ENCODE measurements around the gene MRS2. TPM values are rescaled to one million over a fixed set of nuclear protein-coding genes. Genes with fewer than 3 reads are reported as not detected.
A peak's percentile ranks its signal among the peaks of the same experiment; 100 is the strongest.

MRS2 gene
- total RNA-seq (10 to 100 TPM; 13.7 to 20.6 (median 16.4) TPM), polyA plus RNA-seq (10 to 100 TPM in 1 of 2 donors, 1 to 10 TPM in 1; 10.0 to 18.3 TPM)
- long read RNA-seq, donor 1, transcript MRS2-203 (11 exons, 3,313 nt) = major isoform, 12 of 39 reads
- long read RNA-seq, donor 1, transcript MRS2-202 (10 exons, 1,740 nt) = minor isoform, 5 of 39 reads
- long read RNA-seq, donor 1, partial matches to known transcripts = 8 of 39 reads
- long read RNA-seq, donor 1, other reads (novel, unspliced or antisense) = 14 of 39 reads
- long read RNA-seq, donor 2, transcript MRS2-203 (11 exons, 3,313 nt) = major isoform, 8 of 10 reads
- long read RNA-seq, donor 2, partial matches to known transcripts = 0 of 10 reads
- long read RNA-seq, donor 2, other reads (novel, unspliced or antisense) = 0 of 10 reads
- long read RNA-seq, donor 3, transcript MRS2-203 (11 exons, 3,313 nt) = major isoform, 10 of 16 reads
- long read RNA-seq, donor 3, partial matches to known transcripts = 1 of 16 reads
- long read RNA-seq, donor 3, other reads (novel, unspliced or antisense) = 2 of 16 reads

- H3K4me1 ChIP-seq (ENCODE audit: insufficient read depth) = peaks cover 5% of the 10 kb centered on the region
- no peaks in the 10 kb centered on the region for H3K9me3 ChIP-seq
- peak within 1 kb of the TSS; percentile 49 to 70 for H3K27ac ChIP-seq
- peak; percentile 74 to 86 (median 80) for DNase-seq
- intact Hi-C loops (cut with DNase I) = no loop called here
- peak within 1 kb of the TSS; percentile 50 for H3K4me3 ChIP-seq
- TF ChIP-seq EP300 (IDR thresholded peaks at IDR 0.05) (no peak), CTCF (IDR thresholded peaks at IDR 0.05) (no peak), POLR2A (IDR thresholded peaks at IDR 0.05) (no peak)
- 0 to 1% (median 0%) methylated on average over 36 to 63 of the region's 63 CpGs for WGBS, 3 donors
- no peaks in the 10 kb centered on the region for H3K36me3 ChIP-seq
- H3K27me3 ChIP-seq = no peaks in the 10 kb centered on the region
Observed at GRCh38 chr6:24402697-24403500, at the start of gene MRS2. Gene MRS2 (plus strand): TSS chr6:24402936. CDS start chr6:24403047, 111 bp downstream.

GRCh38 chr6:24353861-24354260 is 48.9 kb upstream of the MRS2 start:
- intact Hi-C loops (cut with DNase I) = no loop called here
- Histone ChIP-seq H3K4me3 (no peak overlapping the region), H3K4me1 (ENCODE audit: insufficient read depth) (no peaks in the 10 kb centered on the region), H3K27ac (no peak overlapping the region), H3K9me3 (no peaks in the 10 kb centered on the region), H3K27me3 (no peaks in the 10 kb centered on the region), H3K36me3 (no peaks in the 10 kb centered on the region)
- DNase-seq = no peak
- WGBS, 3 donors = 72 to 95% (median 83%) methylated on average over 1 of the region's 1 CpG
- TF ChIP-seq EP300 (IDR thresholded peaks at IDR 0.05) (no peak), POLR2A (IDR thresholded peaks at IDR 0.05) (no peak), CTCF (IDR thresholded peaks at IDR 0.05) (no peak)

- no peaks in the 10 kb centered on the region for H3K36me3 ChIP-seq
Observed at GRCh38 chr6:24355393-24355792, 47.3 kb upstream of the MRS2 start.

More at GRCh38 chr6:24355393-24355792, 47.3 kb upstream of the MRS2 start:
- Histone ChIP-seq H3K9me3 (no peaks in the 10 kb centered on the region), H3K27me3 (no peaks in the 10 kb centered on the region), H3K27ac (no peak overlapping the region), H3K4me1 (ENCODE audit: insufficient read depth) (no peaks in the 10 kb centered on the region), H3K4me3 (no peak overlapping the region)
- 33 to 43% (median 34%) methylated on average over 4 of the region's 4 CpGs for WGBS, 3 donors
- DNase-seq = no peak
- intact Hi-C loops (cut with DNase I) = no loop called here
- no peak for TF ChIP-seq EP300 (IDR thresholded peaks at IDR 0.05)
- TF ChIP-seq CTCF (IDR thresholded peaks at IDR 0.05) = no peak
- TF ChIP-seq POLR2A (IDR thresholded peaks at IDR 0.05) = no peak
